A673 (cell line): ENCODE measurements around the gene MLF2. TPM values are rescaled to one million over a fixed set of nuclear protein-coding genes. Genes with fewer than 3 reads are reported as not detected.

Experiments
- BruUV-seq: library from RNA; stranded (reverse); fragments of 400-500 nt; replicated peaks from 2 replicates; lab custom pipeline; 2021; lab: Mats Ljungman, UMichigan
- CTCF ChIA-PET: fragments of 300-600 bp; sonication (Branson Sonifier 250); formaldehyde crosslinking; loops from one replicate; lab custom pipeline; 2022; ENCODE audit warnings: antibody characterized with exemption; lab: Charles Lee
- POLR2A ChIA-PET: fragments of 300-600 bp; sonication (Branson Sonifier 250); formaldehyde crosslinking; loops from one replicate; lab custom pipeline; 2022; ENCODE audit warnings: antibody characterized with exemption; ENCODE audit not compliant: low non-redundant PET; lab: Charles Lee
- DNase-seq: peaks from one replicate; pipeline ENCODE4 v3.0.0-alpha.2; 2015; ENCODE audit warnings: low spot score
- H3K27ac ChIP-seq: fragments of 200-600 bp; sonication (generic); 2 replicates; pipeline ENCODE4 v1.5.1; 2016; ENCODE audit warnings: mixed run types, low read depth, mild to moderate bottlenecking, mixed read lengths, antibody characterized with exemption, low read length; ENCODE audit not compliant: poor library complexity, severe bottlenecking
- H3K27me3 ChIP-seq: fragments of 200-600 bp; sonication (generic); replicated peaks from 2 replicates; pipeline ENCODE4 v1.6.1; 2017; ENCODE audit warnings: mixed run types, low read depth, mild to moderate bottlenecking, mixed read lengths, antibody characterized with exemption, low read length; ENCODE audit not compliant: insufficient read depth, poor library complexity
- H3K36me3 ChIP-seq: fragments of 200-600 bp; sonication (generic); 2 replicates; pipeline ENCODE4 v1.6.1; 2016; ENCODE audit warnings: mixed run types, mild to moderate bottlenecking, mixed read lengths, antibody characterized with exemption, low read length; ENCODE audit not compliant: insufficient read depth, poor library complexity, severe bottlenecking
- H3K4me1 ChIP-seq: fragments of 200-600 bp; sonication (generic); 2 replicates; pipeline ENCODE4 v1.6.1; 2017; ENCODE audit warnings: mixed run types, mild to moderate bottlenecking, mixed read lengths, antibody characterized with exemption, low read length; ENCODE audit not compliant: insufficient read depth, poor library complexity, severe bottlenecking
- H3K4me3 ChIP-seq: fragments of 200-600 bp; sonication (generic); 2 replicates; pipeline ENCODE4 v1.5.1; 2016; ENCODE audit warnings: low read depth, mixed run types, mild to moderate bottlenecking, mixed read lengths, low read length; ENCODE audit not compliant: poor library complexity, severe bottlenecking
- H3K9me3 ChIP-seq: fragments of 200-600 bp; sonication (generic); 2 replicates; pipeline ENCODE4 v1.6.1; 2016; ENCODE audit warnings: mixed run types, low read depth, mild to moderate bottlenecking, mixed read lengths, antibody characterized with exemption, low read length; ENCODE audit not compliant: poor library complexity, severe bottlenecking
- CTCF ChIP-seq: fragments of 300-800, 200-600 bp; sonication (generic); conservative IDR thresholded peaks from 2 replicates; pipeline ENCODE4 v1.5.1; 2017; ENCODE audit warnings: low read depth, mild to moderate bottlenecking, antibody characterized with exemption, low read length, moderate library complexity, mixed read lengths
- EZH2 ChIP-seq: fragments of 200-600 bp; sonication (generic); IDR thresholded peaks from 2 replicates; pipeline ENCODE4 v1.6.1; 2017; ENCODE audit warnings: borderline replicate concordance, low read depth, mild to moderate bottlenecking, mixed read lengths, antibody characterized with exemption, low read length; ENCODE audit not compliant: poor library complexity, severe bottlenecking
- intact Hi-C: fragments of 100-400 bp; cut with micrococcal nuclease; formaldehyde crosslinking; loops from one replicate; pipeline ENCODE4 v1.10.0; 2022; ENCODE audit not compliant: unreplicated experiment
- total RNA-seq: library from RNA; stranded (reverse); gene quantifications from 2 replicates; pipeline ENCODE4 v1.2.3, GENCODE V29; 2021

Gene MLF2
- total RNA-seq, 1 experiment from 2014 or later = 242 TPM

GRCh38 chr12:6736754-6737153 lies 16.2 kb downstream of the MLF2 start:
- ChIA-PET POLR2A (no interaction called here), CTCF (interaction anchor here (0.6 kb wide), 1 partner anchor 37 kb away, joined by 3 read pairs; no protein-coding TSS in a partner anchor)
- no peak overlapping the region for H3K4me3 ChIP-seq
- DNase-seq = no peak
- no peaks in the 10 kb centered on the region for H3K27me3 ChIP-seq
- peaks cover 7% of the 10 kb centered on the region for H3K4me1 ChIP-seq
- intact Hi-C loops = loop anchor here (5.0 kb wide), 1 partner anchor 41 kb away; no protein-coding TSS in a partner anchor
- no TSS peak for BruUV-seq
- TF ChIP-seq CTCF = no peak
- no peak overlapping the region for H3K27ac ChIP-seq
- H3K36me3 ChIP-seq = no peaks in the 10 kb centered on the region
- H3K9me3 ChIP-seq = no peaks in the 10 kb centered on the region

GRCh38 chr12:6735448-6736191 lies 17.3 kb downstream of the MLF2 start:
- POLR2A ChIA-PET = no interaction called here

GRCh38 chr12:6734506-6735387 lies 18.2 kb downstream of the MLF2 start:
- TF ChIP-seq CTCF (no peak), EZH2 (no peak)
- intact Hi-C loops = loop anchor here (5.0 kb wide), 1 partner anchor 43 kb away; no protein-coding TSS in a partner anchor
- Histone ChIP-seq H3K36me3 (peaks cover 18% of the 10 kb centered on the region), H3K4me1 (peaks cover 7% of the 10 kb centered on the region), H3K4me3 (no peak overlapping the region), H3K27ac (no peak overlapping the region), H3K9me3 (no peaks in the 10 kb centered on the region), H3K27me3 (no peaks in the 10 kb centered on the region)
- no TSS peak for BruUV-seq
- POLR2A ChIA-PET = no interaction called here
- no peak for DNase-seq
- CTCF ChIA-PET = no interaction called here

More at GRCh38 chr12:6735448-6736191, 17.3 kb downstream of the MLF2 start:
- no TSS peak for BruUV-seq
- Histone ChIP-seq H3K36me3 (peaks cover 10% of the 10 kb centered on the region), H3K4me1 (peaks cover 7% of the 10 kb centered on the region), H3K27me3 (no peaks in the 10 kb centered on the region), H3K9me3 (no peaks in the 10 kb centered on the region), H3K4me3 (no peak overlapping the region), H3K27ac (peak overlapping the region; percentile 26)
- CTCF ChIA-PET = no interaction called here
- TF ChIP-seq CTCF (peak; percentile 82), EZH2 (no peak)
- peak; percentile 63 for DNase-seq
- intact Hi-C loops = loop anchor here (5.0 kb wide), 1 partner anchor 42 kb away; no protein-coding TSS in a partner anchor
